Retina (tissue), 1 donor: ENCODE data around the gene PGC.

ENCODE experiments used
- DNase-seq: peaks from one replicate; pipeline ENCODE4 v3.0.0-alpha.2; 2016

PGC gene

DNA sequence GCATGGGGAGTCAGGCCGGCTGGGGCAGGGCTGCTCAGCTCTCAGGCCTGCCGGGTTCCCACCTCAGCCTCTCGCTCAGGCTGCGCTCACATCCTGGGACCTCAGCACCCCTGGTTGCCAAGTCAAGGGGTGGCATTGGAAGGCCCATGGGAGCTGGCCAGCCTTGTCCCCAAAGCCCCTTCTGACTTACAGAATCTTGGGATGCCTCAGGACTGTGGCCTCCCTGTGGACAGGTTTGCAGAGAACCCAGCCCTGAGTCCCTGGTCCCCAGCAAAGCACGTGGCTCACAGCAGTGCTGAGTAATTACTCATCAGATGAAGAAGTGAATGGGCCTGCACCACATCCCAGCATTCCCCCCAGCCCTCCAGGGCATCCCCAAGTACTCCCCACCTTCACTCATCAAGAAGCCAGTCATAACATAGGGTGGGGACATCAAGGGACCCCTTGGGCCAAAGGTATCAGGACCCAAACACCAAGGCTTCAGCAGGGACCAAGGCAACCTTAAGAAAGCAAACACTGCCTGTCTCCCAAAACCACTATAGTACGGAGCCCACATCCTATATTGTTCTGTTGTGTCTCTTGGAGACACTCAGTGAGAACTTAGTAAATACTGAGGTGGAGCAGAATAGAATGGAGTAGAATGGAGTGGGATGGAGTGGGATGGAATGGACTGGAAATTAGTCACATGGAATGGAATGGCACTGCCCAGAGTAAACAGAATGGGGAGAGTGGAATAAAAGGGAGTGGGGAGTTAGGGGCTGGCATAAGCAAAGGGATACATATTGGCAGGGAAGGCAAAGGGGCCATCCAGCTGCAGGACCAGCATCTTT lies 3.6 kb downstream of the PGC start:
- DNase-seq = no peak

DNA sequence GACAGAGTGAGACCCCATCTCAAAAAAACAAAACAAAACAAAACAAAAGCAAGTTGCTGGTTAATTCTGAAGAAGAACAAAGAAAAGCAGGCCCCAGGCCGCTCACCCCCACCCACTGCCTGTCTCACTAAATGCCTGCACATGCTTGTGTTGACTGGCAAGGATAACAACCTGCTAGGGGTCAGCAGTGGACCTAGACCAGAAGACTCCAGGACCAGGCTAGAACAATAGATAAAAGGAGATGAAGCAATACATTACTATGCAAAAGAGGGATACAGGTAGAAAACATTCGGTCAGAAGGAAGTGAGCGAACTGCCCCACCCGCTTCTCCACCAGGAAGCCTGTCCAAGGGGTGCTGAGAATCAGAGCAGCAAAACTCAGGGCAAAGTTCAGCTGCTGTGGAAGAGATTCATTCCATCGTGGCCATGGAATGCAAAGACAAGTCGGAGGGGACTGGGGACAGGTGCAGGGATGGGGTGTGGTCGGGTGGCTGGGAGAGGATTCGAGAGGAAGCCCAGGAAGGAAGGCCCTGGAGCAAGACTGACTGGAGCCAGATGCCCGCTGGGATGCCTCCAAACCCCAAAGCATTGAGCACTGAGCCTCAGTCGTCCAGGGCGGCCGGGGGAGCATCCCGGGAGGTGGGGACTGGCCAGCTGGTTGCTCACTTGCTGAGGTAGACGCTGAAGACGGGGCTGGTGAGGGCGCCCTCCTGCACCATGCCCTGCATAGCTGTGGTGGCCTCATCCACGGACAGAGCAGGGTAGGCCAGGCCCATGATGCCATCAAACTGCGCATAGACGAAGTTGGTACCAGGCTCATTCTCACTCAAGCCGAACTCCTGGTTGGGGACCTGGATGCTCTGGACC lies 5.3 kb downstream of the PGC start:
- no peak for DNase-seq

DNA sequence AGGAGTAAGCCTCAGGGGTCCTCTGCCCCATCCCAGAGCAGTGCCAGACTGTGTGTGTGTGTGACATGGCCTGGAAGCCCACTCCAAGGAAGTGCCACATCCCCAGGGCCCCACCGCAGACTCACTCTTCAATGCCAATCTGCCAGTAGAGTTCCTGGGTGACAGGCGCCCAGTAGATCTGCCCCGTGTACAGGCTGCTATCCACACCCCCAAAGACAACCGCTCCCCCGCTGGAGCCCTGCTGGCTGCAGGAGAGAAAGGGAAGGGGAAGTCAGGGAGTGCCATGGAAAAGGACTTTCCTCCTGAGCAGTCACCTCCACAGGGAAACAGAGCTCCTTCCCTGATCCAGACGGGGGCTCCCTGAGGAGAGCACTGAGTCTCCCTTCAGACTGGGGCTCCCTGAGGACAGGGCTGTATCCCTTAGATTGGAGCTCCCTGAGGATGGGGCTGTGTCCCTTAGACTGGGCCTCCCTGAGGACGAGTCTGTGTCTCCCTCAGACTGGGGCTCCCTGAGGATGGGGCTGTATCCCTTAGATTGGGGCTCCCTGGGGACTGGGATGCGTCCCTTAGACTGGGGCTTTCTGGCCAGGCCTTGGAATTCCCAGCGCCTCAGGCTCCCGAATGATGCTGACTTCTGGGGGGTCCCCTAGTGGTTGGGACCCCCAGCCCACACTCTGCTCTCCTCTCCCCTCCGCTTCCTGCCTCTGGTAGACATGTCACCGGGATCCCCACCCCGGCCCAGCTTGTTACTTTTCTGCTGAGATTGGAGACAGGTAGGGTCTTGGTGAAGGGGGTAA lies 6.6 kb downstream of the PGC start:
- no peak for DNase-seq

DNA sequence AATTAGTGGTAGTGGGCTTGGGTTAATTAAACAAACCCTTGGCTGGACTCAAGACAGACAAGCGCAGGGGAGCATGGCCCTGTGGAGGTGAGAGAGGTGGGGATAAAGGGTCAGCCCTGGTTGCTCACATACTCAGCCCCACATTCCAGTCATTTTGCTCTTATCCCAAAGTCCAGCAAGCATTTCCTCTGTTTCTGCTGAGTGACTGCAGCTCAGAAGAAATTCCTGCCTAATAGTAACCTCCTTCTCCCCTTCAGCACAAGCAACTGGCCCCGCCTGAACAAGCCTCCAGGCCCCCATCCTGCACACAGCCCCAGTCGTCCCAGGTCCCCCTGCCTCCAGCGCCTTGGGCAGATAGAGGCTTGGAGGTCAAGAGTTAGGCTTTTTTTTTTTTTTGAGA lies 8.2 kb downstream of the PGC start:
- DNase-seq = no peak

DNA sequence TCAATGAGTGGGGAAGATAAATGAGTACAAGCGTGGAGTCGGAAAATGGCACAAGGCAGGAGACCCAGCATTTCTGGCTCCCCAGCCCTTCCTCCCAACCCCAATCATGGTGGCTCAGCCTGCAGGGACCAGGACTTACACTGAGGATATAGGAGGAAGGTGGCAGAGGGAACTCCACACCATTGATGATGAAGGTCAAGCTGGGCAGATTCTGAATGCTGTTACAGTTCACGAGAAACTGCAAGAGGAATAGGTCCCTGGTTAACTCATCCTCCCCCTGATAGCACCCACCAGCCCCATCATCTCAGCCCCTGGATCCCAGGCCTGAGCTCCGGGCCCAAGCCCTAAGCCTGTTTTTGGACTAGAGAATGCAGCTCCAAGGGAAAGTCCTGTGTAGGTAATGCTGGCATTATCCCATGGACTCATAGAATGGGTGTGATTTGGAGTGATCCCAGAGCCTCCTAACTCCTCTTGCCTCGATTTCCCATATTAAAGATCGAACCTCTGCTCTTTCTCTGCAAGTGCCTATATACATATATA lies 9.5 kb downstream of the PGC start:
- no peak for DNase-seq

DNA sequence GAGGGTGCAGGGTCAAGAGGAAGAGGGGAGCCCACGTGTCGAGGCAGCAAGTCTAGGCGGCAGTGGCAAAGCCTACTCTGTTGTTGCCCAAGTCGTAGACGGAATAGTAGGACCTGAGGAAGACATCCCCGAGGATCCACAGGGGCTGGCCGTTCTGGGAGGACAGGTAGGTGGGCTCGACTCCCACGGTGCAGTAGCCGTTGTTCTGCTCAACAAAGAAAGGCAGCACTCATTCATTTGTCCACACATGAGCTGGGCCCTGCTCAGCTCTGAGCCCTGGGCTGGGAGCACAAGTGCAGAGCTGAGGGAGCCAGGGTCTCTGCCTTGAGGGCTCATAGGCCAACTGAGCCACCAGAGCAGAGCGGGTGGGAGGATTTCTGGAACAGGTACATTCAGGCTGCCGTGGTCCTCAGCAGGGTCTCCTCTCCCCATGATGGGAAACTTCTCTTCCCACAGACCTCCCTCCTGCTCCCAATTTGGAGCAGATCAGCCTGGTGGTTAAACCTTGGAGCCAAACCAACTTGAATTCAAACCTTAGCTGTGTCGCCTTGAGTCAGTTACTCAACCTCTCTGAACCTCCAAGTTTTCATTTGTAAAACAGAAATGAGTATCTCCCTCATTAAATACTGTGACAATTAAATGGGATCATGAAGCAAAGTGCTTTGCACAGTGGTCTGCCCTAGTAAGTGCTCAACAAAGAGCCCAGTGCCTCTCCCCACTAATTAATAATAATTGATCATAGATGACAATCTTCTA lies 10.2 kb downstream of the PGC start:
- no peak for DNase-seq

DNA sequence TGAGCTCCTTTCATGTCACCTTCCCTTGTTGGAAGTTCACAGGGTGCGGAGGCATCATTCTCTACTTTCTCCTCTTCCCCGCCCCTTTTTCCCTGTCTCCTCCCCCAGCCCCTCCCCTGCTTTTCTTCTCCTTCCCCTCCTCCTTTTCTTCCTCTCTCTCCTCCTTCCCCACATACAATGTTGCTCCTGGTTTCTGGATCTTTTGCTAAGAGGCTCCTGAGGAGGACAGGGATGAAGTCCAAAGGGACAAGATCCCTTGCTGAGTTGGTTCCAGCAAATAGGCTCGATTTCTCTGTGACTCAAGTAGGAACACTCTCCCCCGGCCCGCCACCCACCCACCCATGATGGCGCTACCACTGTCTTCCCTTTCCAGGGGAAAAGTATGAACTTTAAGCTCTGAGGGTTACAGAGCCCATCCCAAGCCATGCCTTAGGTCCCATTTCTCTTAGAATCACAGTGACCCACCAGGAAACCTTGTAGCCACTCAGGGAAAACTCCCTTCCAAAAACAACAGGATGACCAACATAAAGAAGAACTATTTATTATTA lies 10.9 kb downstream of the PGC start:
- DNase-seq = no peak

DNA sequence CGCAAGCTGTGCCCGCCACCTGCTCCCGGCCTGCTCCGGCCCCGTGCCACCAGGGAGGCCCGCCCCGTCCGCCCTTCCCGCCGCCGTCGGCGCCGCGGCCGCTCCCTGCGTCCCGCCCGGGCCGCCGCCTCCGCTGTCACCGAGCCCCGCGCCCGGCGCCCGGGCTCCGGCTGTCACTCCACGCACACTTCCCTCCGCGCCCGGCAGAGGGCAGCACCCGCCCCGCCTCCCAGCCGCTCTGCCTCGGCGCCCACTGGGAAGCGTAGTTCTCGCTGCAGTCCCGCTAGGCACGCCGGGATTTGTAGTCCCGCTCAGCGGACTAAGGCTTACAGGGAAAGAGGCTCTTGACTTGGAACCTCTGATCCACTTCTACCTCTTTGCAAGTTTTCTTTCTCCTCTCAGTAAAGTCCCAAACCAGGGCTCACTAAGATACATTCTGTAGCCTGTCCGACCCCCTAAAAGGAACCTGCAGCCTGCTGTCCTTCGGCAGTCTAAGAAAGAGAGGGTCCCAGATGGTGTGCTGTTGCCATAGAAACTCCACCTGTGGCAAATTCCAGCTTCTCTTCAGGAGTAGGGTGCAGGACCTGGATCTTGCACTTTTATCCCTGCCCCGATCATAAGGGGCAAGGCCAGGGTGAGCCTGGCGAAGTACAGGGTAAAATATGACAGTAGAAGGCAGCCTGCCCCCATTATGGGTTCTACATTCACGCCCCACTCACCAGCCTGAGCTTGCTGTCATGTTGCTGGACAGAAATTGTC lies 11.6 kb downstream of the PGC start, which contains the start of gene TFEB:
Gene TFEB, minus strand, starts transcription at position 182 of the 759 bp plus-strand sequence. CDS start 44,395 bp downstream, outside the sequence.
- peak; percentile 97 for DNase-seq

DNA sequence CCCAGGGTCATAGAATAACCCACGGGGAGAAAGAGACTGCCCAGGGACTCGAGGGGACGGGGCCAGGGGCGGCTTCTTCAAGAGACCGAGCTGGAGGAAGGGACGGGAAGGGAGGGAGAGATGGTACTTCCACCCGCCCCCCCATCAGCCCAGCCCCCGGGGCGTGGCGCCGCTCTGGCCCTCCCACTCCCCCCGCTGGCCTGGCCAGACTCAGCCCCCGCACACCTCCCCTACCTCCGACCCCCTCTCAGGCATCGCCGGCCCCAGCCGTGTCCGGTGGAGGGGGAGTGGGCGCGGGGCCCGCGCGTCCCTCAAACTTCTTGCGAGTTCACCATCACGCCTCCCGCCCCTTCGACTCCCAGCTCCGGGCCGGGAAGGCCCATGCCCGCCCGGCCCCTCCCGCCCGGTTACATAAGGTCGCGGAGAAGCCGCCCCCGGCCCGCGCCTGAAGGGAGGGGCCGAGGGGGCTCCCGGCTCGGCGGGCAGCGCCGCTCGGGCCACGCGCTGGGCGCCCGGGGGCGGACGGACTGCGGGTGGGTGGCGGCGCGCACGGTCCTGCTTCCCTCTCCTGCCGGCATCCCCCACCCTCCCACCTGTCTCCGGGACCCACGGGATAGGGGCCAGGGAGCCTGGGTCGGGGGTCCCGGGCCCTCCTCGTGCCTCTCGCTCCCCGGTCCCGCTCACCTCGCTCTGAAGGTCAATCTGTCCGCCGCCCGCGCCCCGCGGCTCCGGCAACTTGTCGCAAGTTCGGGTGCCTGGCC lies 12.4 kb downstream of the PGC start:
- DNase-seq = peak; percentile 56

DNA sequence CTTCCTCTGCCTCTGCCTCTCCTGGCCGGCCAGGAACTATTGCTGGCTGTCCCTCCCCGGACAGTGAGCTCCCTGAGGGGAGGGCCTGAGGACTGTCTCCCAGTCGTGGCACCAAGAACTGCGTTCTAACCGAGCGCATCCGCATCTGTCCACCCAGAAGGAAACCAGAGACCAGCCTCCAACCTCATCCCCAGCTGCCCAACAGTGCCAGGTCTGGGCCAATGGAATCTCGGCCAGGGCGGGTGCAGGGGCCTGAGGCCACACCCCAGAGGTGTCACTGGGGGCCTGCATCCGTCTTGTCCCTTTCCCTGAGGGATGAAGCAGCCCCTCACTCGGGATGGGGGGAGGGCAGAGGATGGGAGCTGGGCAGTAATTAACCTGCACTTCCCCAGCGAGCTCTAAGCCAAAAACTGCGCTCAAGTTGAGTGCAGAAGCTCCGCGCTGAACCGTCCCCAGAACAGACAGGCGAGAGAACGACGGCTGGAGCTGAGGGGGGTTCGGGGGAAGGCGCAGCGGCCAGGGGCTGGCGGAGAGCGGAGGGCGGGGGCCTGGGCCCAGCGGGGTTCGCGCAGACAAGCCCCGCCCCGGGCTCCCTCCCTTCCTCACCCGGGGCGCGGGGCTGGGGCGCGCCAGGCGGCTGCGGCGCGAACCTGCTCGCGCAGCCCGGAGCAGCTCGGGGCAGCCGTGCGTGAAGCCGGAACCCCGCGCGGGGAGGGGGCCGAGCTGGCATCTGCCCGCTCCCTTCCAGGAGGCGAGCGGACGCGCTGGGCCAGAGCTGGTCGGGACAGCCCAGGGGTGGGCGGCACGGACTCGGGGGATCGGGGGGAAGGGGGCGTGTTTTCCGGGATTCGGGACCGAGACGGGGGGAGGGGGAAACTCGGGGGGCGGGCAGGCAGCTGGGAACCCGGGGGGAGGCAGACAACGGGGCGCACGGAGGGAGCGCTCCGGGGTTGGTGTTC lies 13.2 kb downstream of the PGC start:
- DNase-seq = peak; percentile 82

DNA sequence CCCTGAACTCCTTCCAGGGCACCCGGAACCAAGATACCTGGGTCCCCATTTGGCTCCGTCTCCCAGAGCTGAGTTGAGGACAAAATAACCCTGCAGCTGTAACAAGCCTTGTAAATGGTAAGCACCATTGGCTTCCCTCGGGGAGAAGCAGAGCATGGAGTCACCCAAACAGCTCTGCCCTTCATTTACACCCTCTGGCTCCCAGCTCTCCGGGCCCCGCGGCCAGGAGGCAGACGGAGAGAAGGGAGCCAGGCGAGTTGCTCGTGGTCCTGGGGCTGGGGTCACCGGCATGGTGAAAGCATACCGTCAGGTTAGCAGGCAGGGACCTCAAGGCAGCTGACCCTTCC lies 13.9 kb downstream of the PGC start:
- DNase-seq = no peak

DNA sequence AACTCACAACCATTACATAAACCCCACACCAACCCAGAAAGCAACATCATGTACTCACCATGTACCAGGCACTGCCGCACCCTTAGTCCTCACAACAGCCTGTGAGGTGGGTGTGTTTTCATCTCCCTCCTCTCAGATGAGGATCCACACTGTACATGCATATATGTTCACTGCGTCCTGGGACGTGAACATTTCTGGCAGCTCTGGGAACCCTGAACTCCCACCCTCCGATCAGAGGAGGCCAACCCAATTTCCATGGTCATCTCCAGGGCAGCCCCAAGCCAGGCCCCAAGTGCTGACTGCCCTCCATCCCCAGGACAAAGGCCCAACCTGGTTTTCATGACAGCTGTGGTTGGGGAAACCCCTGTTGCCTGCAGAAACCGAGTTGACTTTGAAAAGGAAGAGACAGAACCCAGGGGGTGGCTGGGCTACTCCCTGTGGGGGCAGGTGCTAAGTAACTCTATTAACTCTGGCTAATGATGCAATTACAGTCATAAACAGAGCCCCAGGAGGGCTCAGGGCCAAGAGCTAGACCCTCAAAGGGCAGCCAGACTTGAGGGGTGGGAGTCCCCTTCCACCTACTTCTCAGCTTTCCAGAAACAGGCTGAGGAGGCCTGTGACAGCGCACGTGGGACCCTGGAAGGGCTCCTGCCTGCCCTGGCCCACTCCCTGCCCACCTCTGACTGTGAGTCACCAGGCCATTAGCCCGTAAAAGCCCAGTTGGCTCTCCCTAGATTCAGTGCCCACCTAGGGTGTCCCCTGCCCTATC lies 14.4 kb downstream of the PGC start:
- DNase-seq = peak; percentile 11

DNA sequence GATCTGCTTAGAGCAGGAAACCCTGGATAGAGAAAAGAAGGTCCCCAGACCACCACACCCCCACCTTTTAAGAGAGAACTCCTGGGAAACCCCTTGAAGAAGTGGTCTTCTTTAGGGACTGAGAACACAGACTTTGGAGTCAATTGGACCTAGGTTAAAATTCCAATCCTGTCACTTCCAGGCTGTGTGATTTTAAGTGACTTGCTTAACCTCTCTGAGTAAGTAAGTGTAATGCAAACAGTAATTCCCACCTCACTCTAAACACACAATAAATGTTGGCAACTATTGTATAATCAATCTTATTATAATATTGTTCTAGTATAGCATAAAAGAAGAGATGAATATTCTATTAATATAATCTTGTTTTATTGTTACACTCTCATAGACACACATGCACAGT lies 15.0 kb downstream of the PGC start:
- no peak for DNase-seq

DNA sequence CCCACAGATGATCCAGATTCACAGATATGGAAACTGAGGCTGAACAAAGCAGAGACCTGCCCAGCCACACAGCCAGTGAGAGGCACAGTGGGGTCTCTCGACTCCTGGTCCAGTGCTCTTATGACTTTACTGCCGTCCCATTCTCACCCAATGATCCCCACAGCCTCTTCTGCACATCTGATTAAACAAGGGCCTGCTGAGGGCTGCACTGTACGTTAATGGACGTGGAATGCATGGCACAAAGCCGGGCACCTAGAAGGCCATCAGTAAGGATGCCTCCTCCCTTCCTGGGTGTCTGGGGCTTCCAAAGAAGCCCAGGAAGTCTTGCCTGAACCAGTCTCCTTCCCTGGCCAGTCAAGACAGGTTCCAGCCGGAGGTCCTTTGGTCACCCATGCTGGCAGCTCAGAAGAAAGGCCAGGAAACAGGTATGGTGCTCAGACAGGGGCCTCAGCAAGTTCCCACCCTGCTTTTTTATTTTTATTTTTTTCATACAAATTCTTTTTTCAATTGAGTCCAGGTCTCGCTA lies 15.6 kb downstream of the PGC start:
- DNase-seq = no peak

DNA sequence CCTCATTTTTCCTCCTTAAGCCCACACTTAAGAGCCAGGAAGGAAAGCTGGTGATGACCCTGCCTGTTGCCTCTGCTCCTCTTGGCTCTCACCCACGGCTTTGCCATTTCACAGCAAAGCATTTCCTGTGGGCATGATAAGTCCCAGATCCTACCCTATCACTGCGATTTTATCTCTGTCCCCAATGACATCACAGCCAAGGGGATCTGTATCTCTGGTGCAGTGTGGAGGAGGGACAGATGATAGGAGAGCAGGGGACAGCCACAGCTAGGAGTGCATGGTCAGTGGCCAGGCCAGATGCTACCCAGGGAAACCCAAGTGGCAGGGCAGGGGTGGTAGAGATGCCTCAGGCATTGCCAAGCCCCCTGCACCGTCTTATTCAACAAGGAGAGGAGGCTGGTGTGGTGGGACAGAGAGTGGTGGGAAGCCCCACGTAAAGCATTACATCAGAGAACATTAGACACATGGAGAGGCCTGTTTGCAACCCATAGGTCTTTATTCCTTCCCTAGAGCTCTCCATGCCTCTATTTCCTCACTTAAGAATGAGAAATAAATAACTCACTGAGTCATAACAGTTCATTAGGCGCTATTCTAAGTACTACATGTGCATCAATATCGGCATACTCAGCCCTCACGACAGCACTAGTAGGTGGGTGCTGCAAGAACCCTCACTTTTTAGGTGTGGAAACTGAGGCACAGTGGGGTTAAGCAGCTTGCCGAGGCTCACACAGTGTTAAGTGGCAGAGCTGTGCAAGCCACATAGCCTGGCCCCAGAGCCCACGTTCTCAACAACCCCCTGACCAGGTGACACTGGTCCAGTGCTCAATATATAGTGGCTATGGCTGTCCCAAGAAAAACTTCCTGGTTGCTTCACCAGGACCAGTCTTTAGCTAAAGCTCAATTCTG lies 16.4 kb downstream of the PGC start:
- no peak for DNase-seq

DNA sequence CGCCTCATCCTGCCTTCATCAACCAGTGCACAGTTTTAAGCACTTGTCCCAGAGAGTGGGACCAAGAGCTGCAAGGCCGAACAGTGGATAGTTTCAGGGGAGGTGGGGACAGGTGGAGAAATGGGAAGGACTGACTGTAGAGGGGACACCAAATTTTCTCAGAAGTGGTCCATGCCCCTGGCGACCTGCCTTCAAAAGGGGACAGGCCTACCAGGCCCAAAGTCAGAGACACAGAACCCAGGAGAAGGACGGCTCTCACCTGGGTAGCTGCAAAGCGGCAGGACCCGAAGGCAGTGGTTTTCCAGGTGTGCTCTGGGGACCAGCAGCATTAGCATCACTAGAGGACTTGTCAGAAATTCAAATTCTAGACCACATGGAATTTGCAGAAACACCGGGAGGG lies 17.6 kb downstream of the PGC start:
- no peak for DNase-seq

DNA sequence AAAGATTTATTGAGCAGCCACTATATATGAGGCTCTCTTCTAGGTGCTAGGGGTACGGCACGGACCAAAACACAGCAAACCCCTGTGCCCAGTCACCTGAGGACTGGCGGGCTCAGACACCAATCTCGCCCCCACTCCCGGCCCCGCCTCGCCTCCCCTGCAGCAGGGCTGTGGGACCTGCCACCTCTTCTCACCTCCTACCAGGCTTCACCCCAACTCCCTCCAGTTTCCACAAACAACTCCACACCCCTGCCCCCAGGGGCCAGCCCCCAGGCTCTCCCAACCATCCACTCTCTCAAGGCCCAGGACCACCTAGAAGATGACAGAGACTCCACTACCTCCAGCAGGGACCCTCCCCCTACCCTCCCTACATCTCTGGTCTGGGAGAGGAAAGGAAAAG lies 18.2 kb downstream of the PGC start:
- DNase-seq = no peak
